GM18858 (cell line): ENCODE results near the gene ZC3H7A.
A peak's percentile ranks its signal among the peaks of the same experiment; 100 is the strongest.

Experiments used
- ATAC-seq: cut with Tn5 transposase; IDR thresholded peaks from one replicate; pipeline ENCODE4 v1.9.1; 2021; ENCODE audit not compliant: unreplicated experiment

The ZC3H7A gene

DNA sequence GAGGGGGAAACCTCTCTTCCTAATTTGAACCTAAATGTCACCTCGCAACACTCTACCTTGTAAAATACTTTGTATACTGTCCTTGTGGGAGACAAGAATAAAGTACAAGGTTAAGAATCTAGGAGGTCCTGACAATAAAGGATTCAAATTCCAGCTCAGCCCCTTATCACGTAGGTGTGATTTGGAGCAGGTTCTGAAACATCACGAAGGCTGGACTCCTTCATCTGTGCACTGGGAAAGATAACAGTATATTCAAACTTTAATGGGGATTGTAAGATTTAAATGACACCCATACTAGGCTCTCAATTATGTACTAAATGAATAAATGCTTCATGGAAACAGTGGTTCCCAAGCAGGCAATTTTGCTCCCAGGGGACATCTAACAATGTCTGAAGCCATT is 56.5 kb downstream of the ZC3H7A start:
- no peak for ATAC-seq

- ATAC-seq: no peak
Measured at GRCh38 chr16:11738742-11739544, 58.1 kb downstream of the ZC3H7A start.

- no peak for ATAC-seq
Measured at GRCh38 chr16:11737713-11738112, 59.3 kb downstream of the ZC3H7A start.

DNA sequence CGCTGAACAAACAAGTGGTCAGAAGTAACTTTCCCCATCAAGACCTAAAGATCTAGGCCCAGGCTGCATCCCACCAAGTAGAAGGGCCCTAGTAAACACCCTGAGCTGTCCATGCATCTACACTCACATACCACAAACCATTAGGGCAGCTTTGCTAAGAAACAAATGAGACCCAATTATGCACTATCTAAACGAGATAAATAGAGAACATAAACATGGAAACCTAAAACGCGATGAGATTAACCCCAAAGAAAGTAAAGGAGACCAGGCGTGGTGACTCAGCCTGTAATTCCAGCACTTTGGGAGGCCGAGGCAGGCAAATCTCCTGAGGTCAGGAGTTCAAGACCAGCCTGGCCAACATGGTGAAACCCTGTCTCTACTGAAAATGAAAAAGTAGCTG is 60.2 kb downstream of the ZC3H7A start:
- ATAC-seq: no peak

DNA sequence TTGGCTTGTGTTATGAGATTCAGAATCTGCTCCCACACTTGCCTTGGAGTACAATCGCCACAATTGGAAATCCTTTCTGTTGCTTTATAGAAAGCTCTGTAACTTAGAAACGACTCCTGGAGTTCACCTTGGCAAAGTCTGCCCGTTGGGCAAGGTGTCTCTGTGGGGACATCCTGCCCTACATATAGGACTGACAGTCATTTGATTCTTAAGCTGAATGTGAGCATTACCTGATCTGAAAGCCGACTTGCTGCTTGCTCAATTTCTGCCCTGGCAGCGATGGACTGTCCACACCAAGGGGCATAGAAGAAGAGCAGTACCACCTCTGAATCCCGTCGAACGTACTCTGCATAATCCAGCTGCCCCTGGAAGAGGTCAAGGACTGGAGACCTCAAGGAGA is 61.3 kb downstream of the ZC3H7A start:
- ATAC-seq: no peak

GRCh38 chr16:11734653-11735043 is 62.4 kb downstream of the ZC3H7A start:
- no peak for ATAC-seq

DNA sequence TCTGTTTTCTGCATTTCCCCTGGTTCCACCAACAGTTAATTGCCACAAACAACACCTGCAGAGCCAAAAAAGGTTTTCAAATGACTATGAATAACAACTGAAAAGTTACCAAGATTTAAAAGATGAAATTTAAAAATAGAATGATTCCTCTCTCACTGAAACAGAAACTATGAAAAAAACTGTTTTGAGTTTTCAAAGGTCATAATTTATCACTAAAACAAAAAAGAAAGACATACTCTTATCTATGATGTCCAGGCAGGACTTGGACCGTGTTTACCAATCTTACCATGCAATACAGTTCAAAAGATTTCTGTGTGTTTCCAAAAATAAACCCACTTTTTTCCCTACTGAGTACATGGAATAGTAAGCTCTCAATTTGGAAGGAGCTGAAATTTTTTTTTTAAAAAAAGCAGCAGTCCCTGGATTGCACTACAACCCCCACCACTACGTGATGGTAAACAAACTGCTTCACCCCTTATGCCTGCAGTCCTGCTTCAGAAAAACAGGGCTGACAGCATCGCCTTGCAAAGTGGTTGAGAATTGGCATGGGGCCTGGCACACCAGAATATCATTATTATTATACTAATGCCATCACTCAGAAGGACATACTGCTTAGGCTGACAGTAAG is 62.9 kb downstream of the ZC3H7A start:
- peak; percentile 39 for ATAC-seq

DNA sequence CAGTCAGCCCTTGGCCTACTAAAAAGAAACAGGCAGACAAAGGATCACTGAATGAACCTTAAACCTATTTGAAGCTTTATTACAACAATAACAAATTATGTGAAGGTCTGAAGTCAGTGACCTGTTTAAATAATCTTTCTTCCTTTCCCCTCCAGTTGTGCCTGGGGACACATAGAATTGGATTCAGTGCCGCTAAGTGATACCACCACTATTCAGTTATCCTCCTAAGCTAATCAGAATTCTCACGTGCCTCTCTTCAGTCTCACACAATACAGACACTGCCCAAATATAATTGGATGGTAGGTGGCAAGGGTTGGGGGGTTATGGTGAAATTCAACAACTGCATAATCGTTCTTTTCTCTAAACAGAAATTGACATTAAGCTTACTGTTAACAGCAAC is 65.8 kb downstream of the ZC3H7A start:
- no peak for ATAC-seq

DNA sequence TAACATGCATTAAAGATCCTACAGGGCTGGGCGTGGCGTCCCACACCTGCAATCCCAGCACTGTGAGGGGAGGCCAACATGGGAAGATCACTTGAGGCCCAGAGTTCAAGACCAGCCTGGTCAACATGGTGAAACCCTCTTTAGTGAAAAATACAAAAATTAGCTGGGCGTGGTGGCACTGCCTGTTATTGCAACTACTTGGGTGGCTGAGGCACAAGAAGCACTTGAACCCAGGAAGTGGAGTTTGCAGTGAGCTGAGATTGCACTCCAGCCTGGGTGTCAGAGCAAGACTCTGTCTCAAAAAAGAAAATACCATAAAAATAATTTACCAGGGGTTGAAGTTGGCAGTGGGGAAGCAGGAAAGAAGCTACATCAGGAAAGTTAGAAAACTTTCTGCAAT is 67.3 kb downstream of the ZC3H7A start:
- no peak for ATAC-seq

DNA sequence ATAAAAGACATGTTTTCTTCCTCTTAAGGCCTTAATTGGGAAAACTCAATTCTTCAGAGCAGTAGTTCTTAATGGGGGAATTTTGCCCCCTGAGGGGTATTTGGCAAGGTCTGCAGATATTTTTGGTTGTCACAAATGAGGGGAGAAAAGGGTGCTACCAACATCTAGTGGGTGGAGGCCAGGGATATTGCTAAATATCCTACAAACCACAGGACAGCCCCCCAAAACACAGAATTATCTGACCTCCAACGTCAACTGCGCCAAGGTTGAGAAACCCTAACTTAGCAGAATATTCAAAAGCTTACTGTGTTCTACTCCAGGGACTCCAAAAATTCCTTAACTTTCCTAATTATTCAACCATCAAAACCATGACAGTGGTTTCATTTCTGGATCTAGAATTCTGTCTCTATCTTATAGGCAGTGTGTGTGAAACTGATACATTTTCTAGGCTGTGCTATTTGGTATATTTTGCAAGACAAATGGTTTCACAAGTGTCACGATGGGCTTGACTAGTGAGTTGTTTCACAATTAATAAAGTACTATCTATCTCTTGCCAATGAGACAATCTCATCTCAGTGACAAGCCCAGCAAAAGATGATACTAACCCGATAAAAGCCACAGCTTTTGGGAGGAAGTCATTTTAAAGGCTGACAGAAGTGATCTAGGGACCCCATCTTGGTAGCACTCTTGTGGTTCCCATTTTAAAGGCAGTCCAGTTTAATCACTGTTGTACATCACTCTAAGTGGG is 69.1 kb downstream of the ZC3H7A start:
- ATAC-seq: no peak

DNA sequence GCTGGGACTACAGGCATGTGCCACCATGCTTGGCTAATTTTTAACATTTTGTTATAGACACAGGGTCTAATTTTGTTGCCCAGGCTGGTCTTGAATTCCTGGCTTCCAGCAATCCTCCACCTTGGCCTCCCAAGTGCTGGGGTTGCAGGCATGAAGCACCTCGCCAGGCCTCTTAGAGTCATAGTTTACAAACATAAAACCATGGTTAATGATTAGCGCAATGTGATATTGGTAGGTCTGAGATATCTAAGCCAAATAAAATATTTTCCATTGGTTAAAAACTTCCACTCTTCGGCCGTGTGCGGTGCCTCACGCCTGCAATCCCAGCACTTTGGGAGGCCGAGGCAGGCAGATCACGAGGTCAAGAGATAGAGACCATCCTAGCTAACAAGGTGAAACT is 71.0 kb downstream of the ZC3H7A start:
- ATAC-seq: no peak

GRCh38 chr16:11725457-11725856 is 71.6 kb downstream of the ZC3H7A start:
- ATAC-seq: no peak

GRCh38 chr16:11722468-11722808 is 74.6 kb downstream of the ZC3H7A start:
- no peak for ATAC-seq

GRCh38 chr16:11721781-11722467 is 75.1 kb downstream of the ZC3H7A start:
- ATAC-seq: no peak

DNA sequence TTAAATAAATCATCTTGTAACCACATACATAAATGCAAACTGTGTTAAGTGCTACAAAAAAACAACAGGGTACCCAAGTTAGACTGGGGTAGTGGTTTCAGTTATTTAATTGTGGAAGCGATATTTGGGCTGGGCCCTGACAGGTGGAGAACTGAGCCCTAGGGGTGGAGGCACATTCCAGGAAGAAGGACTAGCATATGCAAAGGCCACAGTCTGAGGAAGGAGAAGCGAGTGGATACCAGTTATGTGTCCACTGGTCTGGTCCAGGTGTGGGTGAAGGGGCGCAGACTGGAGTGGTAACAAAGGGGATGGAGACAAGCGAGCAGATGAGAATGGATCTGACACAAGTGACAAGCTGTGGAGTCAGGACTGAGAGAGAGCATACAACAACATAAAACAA is 77.3 kb downstream of the ZC3H7A start:
- no peak for ATAC-seq

DNA sequence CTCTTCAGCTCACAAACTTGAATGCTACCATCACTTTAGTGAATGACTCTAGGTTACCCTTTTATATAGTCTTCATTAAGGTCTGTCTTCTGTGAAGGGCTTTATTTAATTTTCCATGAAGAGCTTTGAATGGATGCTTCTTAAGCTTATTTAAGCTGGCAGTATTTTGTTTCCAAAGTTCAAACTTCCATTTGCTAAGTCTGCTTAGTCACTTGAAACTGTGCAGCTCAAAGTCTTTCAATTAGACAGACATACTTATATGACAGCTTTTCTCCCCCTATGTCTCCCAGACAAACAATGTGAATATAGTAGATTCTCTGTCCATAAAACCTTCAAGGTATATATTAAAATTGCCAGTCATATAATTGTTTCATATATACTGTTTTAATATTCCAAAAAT is 77.9 kb downstream of the ZC3H7A start:
- no peak for ATAC-seq

DNA sequence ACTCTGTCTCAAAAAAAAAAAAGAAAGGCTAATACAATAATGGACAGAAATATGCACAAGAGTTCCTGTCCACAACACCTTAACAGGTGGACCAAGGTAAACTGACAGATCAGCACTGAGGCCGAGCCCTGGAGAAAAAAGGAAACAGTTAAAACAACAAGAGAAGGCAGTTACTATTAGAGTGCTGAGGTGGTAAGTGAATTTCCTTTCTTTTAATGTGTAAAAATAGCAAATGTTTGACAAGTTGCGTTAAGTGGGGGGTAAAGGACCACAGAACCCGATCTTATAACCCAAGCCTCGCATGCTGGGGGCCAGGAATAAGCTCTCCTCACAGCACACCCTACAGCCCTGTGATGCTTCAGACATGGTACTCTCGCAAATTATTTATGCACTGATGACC is 79.2 kb downstream of the ZC3H7A start:
- ATAC-seq: no peak

DNA sequence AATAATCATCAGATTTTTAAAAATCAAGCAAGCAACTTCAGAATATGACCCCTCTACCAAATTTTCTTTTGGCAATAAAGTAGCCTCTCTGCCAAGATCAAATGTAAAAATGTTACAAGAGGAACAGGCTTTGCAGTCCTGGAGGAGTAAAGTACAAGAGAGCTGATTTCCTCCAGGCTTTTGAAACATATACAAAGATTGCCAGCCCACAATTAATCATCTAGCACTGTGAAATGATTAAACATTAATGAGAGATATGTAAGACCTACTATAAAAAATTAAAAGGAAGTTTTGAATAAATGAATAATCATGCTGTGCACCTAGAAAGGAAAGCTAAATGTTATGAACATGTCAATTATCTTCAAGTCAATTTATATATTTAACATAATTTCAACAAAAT is 80.7 kb downstream of the ZC3H7A start:
- ATAC-seq: no peak

- ATAC-seq: no peak
Measured at GRCh38 chr16:11715246-11715947, 81.7 kb downstream of the ZC3H7A start.

DNA sequence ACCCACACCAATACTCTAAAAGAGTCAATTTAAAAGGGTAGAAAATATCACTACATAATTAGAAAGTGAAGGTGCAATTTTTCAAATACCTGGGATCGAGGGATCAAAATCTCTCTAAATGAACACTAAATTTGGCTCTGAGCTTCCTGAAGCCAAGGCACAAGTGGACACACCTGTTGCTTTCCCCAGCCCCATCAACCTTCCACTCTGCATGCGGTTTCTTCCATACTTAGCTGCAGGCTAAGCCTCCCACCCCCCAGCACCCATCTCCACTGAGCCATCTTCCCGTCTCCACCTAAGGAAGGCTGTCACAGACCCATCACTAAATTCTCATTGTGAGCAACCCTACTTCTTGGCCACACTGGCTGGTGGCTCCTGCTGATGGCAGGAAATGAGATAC is 84.9 kb downstream of the ZC3H7A start:
- no peak for ATAC-seq

DNA sequence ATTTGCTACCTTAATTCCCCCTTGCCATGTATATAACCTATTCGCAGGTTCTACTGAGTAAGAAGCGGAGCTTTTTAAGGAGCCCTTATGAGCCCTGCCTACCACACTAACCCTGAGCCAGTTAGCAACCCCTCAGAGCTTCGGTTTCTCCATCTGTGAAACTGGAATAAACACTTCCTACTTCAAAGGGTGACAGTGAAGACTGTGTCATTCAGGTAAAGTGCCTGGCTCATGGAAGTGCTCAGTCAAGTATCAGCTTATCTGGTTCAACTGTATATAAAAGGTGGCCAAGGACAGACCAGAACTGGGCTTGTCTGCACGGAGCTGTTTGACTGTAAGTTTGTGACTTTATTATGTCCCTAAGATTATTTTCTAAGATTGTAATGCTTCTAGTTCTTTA is 85.4 kb downstream of the ZC3H7A start:
- no peak for ATAC-seq
